ENCODE results near the gene F11R. TPM values are rescaled to one million over a fixed set of nuclear protein-coding genes. Genes with fewer than 3 reads are reported as not detected.

The F11R gene
- total and polyA plus RNA-seq, 10 of the 15 experiments (the other 5 are each of a cell fraction or from before 2014, with no cell fraction given): 15.3 to 80.9 (median 24.3) TPM

DNA sequence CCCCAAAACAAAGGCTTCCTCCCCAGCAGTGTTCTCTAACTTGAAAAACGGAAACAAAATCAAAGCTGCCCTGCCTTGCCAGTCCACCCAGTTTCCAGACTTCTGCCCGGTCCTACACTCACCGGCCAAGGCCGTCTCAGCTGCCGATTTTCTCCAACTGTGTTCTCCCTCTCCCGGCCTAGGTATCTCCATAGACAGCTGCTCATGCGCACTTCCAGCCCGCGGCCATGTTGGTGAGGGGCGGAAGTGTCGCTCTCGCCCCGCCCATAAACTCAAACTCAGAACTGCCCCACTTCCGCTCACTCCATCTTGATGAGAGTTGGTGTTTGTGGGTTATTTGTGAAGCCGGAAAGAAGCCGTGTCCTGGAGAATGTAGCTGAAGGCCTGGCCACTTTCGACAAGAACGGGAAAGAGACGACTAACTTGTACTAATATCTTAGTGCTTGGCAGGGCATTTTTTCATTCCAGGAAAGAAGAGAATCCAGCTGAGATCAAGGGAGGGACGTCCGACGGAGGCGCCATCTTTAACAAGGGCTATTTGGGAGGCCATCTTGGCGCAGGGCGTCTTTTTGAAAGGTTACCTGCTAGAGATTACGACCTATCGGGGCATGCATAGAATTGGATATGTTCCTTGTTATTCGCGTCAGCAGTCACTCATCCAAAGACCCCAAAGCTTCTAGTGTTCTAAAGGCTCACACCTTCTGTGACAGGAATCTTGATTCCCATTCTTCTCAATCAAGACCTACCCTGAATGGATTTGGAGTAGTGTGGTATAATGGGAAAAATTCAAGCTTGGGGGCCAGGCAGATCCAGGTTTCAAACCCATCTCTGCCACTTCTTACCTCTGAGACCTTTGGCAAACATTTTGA lies 25.0 kb upstream of the F11R start, which contains the start of gene USF1 (continued):
- TF ChIP-seq, protein P1, sequence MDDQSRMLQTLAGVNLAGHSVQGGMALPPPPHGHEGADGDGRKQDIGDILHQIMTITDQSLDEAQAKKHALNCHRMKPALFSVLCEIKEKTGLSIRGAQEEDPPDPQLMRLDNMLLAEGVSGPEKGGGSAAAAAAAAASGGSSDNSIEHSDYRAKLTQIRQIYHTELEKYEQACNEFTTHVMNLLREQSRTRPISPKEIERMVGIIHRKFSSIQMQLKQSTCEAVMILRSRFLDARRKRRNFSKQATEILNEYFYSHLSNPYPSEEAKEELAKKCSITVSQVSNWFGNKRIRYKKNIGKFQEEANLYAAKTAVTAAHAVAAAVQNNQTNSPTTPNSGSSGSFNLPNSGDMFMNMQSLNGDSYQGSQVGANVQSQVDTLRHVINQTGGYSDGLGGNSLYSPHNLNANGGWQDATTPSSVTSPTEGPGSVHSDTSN (IDR thresholded peaks at IDR 0.05; ENCODE audit: insufficient replicate concordance, low read depth, low read length): no peak
- TF ChIP-seq, protein P2, sequence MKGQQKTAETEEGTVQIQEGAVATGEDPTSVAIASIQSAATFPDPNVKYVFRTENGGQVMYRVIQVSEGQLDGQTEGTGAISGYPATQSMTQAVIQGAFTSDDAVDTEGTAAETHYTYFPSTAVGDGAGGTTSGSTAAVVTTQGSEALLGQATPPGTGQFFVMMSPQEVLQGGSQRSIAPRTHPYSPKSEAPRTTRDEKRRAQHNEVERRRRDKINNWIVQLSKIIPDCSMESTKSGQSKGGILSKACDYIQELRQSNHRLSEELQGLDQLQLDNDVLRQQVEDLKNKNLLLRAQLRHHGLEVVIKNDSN (IDR thresholded peaks at IDR 0.05; ENCODE audit: borderline replicate concordance, extremely low read length, insufficient read depth, low read depth, low read length): no peak
- TF ChIP-seq CBX3 (IDR thresholded peaks at IDR 0.05; ENCODE audit: borderline replicate concordance, low read depth) (no peak), TAF1 (IDR thresholded peaks at IDR 0.05; ENCODE audit: borderline replicate concordance, low read depth, low read length) (peak; percentile 88)

DNA sequence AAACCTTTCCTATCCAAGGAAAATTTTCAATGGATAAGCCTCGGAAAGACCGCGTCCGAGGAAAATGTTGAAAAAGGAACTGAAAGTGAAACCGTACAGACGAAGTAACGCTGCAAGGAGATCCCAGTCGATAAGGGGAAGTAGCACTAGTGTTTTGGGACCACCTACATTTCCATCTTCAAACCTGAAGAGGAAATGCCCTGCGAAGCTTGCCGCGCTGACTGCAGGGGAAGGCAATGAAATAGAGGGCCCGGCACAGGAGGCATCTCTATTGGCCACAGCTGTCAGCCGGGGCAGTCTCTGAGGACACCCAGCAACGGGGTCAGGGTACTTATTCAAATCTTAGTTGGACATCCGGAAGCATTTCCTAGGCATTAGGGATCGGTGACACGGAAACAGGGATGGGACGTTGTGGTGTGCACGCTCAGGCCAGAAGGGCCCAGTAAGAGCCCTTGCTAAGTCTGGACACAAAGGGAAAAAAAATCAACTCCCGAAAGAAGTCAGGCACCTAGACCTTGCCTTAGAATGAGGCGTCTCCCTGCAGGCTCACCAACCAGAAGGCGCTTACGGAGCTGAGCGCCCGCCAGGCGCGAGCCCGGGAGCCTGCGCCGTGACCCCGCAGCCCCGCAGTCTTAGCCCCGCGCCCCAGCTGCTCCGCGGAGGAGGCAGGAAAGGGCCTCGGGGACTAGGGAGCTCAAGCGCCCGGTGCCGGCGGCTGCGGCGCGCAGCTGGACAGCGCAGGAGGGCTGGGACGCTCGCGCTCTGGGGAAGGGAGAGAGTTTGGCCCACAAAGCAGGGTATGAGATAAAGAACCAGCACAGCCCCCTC lies 24.2 kb upstream of the F11R start:
- BruUV-seq (replicated peaks): TSS peak; percentile 49
- H4K20me1 ChIP-seq (ENCODE audit: control insufficient read depth, insufficient read depth): no peaks in the 10 kb centered on the region
- ChIA-PET CTCF (interaction anchor here (0.6 to 11.1 kb wide), 23 partner anchors 12 to 1760 kb away, joined by 3 to 181 read pairs (median 4); partner anchors contain the start of genes ARHGAP30, ITLN1, KLHDC9 and PPOX), POLR2A (interaction anchor here (0.7 to 5.2 kb wide), 14 partner anchors 12 to 333 kb away, joined by 3 to 139 read pairs (median 4); partner anchors contain the start of genes ARHGAP30, DEDD, F11R and KLHDC9), RAD21 (ENCODE audit: unreplicated experiment) (interaction anchor here (0.7 to 4.8 kb wide), 17 partner anchors 19 to 278 kb away, joined by 3 to 107 read pairs (median 6); partner anchors contain the start of genes ARHGAP30, DEDD, F11R and ITLN2), SMC1A (ENCODE audit: uncharacterized antibody, unreplicated experiment) (interaction anchor here (0.6 to 7.5 kb wide), 18 partner anchors 12 to 304 kb away, joined by 3 to 134 read pairs (median 5); partner anchors contain the start of genes ARHGAP30, DEDD, F11R and KLHDC9)
- H3K79me2 ChIP-seq (ENCODE audit: control insufficient read depth, insufficient read depth, low read length): peaks cover 22% of the 10 kb centered on the region
- peak overlapping the region; percentile 18 for H2AFZ ChIP-seq (ENCODE audit: control insufficient read depth, low read depth, low read length)
- WGBS (ENCODE audit: insufficient coverage, insufficient replicate concordance, low lambda C conversion rate, missing lambda C conversion rate): 1% methylated on average over 48 of the region's 48 CpGs
- H3K9ac ChIP-seq (ENCODE audit: control insufficient read depth, insufficient read depth, low read length): peak overlapping the region; percentile 95
- intact Hi-C loops (cut with micrococcal nuclease; ENCODE audit: unreplicated experiment): loop anchor here (5.0 kb wide), 2 partner anchors 53 to 72 kb away; partner anchors contain the start of genes NIT1 and PFDN2
- no peaks in the 10 kb centered on the region for H3K9me3 ChIP-seq (replicated peaks; ENCODE audit: control insufficient read depth, insufficient read depth, low read length)
- H3K36me3 ChIP-seq (ENCODE audit: control insufficient read depth in 2 of 2, insufficient read depth in 2 of 2, low read length in 1 of 2): peaks cover 21 to 28% of the 10 kb centered on the region in 2 experiments
- peak overlapping the region; percentile 90 for H3K4me3 ChIP-seq
- H3K4me2 ChIP-seq (ENCODE audit: control insufficient read depth, insufficient read depth): peak overlapping the region; percentile 89
- FAIRE-seq: peak; percentile 93
- DNase-seq (ENCODE audit: low read depth, low spot score): peak; percentile 73
- peak overlapping the region; percentile 100 for H3K27ac ChIP-seq (ENCODE audit: control insufficient read depth, insufficient read depth)
- H3K27me3 ChIP-seq (replicated peaks in 1 of 2; ENCODE audit: control insufficient read depth in 2 of 2, insufficient read depth in 2 of 2, low read length in 1 of 2): no peaks in the 10 kb centered on the region
- in situ Hi-C loops (cut with MboI): no loop called here
- ATAC-seq: peak; percentile 78
- peaks cover 15% of the 10 kb centered on the region for H3K4me1 ChIP-seq (ENCODE audit: control insufficient read depth, insufficient read depth, low read length)
- TF ChIP-seq CBFB (IDR thresholded peaks at IDR 0.05; ENCODE audit: low read depth): 0 out of 2 replicates have a peak, but pooled peaks have one; percentile 18
- TF ChIP-seq, protein P3, sequence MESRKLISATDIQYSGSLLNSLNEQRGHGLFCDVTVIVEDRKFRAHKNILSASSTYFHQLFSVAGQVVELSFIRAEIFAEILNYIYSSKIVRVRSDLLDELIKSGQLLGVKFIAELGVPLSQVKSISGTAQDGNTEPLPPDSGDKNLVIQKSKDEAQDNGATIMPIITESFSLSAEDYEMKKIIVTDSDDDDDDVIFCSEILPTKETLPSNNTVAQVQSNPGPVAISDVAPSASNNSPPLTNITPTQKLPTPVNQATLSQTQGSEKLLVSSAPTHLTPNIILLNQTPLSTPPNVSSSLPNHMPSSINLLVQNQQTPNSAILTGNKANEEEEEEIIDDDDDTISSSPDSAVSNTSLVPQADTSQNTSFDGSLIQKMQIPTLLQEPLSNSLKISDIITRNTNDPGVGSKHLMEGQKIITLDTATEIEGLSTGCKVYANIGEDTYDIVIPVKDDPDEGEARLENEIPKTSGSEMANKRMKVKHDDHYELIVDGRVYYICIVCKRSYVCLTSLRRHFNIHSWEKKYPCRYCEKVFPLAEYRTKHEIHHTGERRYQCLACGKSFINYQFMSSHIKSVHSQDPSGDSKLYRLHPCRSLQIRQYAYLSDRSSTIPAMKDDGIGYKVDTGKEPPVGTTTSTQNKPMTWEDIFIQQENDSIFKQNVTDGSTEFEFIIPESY (IDR thresholded peaks at IDR 0.05): no peak
- 0 out of 2 replicates have a peak, but pooled peaks have one; percentile 23 for TF ChIP-seq CBX5 (IDR thresholded peaks at IDR 0.05; ENCODE audit: low read depth)
- TF ChIP-seq POLR2AphosphoS5 (IDR thresholded peaks at IDR 0.05; ENCODE audit: low read length): peak; percentile 38; the same call in 1 of the 2 replicates
- TF ChIP-seq EED (IDR thresholded peaks at IDR 0.05; ENCODE audit: low read depth): peak; percentile 97
- peak; percentile 28 for TF ChIP-seq MEF2B (IDR thresholded peaks at IDR 0.05; ENCODE audit: partially characterized antibody, poor library complexity, severe bottlenecking)
- TF ChIP-seq, protein P4, sequence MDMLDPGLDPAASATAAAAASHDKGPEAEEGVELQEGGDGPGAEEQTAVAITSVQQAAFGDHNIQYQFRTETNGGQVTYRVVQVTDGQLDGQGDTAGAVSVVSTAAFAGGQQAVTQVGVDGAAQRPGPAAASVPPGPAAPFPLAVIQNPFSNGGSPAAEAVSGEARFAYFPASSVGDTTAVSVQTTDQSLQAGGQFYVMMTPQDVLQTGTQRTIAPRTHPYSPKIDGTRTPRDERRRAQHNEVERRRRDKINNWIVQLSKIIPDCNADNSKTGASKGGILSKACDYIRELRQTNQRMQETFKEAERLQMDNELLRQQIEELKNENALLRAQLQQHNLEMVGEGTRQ (IDR thresholded peaks at IDR 0.05; ENCODE audit: borderline replicate concordance, low read depth, low read length): no peak
- TF ChIP-seq IRF4 (IDR thresholded peaks at IDR 0.05; ENCODE audit: low read depth, low read length): peak; percentile 93
- peak; percentile 4 for TF ChIP-seq SIX5 (IDR thresholded peaks at IDR 0.05; ENCODE audit: low read depth, low read length, severe bottlenecking)

Data from GM12878 (cell line).